ENCODE measurements around the gene HLA-DPB1.
"Not testable (repeated sequence)": the region's sequence is repeated elsewhere in the genome, so short reads cannot be mapped to it uniquely, and the experiment has no call there.

HLA-DPB1 gene

GRCh38 chr6:33072508-33073100 is 3.2 kb upstream of the HLA-DPB1 start:
- DNase-seq: no peak

DNA sequence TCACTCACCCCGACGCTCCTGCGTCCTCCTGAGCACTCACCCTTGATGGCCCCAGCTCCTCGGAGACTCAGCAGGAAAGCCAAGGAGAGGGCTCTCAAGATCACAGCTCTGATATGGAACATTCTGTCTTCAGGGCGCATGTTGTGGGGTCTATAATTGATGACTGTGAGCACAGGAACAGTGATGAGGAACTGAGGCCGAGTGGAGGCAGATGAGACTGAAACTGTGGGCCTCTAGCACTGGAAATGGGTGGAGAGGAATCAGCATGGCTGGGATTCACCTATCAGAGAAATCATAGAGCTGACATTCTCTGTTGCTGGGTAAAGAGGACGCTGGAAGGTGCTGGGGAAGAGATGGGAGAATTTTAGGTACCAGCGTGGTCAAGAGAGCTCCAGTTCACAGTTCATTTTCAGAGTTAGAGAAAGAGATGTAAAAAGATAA is 2.3 kb upstream of the HLA-DPB1 start, which contains the start of gene HLA-DPA1:
HLA-DPA1 (minus strand) TSS at position 219 of the 441 bp plus-strand sequence.
- no peak for DNase-seq

- no peak for DNase-seq
Observed at GRCh38 chr6:33075208-33075567, 602 bp upstream of the HLA-DPB1 start.

- DNase-seq: no peak
Observed at GRCh38 chr6:33076406-33076934, 680 bp downstream of the HLA-DPB1 start.

DNA sequence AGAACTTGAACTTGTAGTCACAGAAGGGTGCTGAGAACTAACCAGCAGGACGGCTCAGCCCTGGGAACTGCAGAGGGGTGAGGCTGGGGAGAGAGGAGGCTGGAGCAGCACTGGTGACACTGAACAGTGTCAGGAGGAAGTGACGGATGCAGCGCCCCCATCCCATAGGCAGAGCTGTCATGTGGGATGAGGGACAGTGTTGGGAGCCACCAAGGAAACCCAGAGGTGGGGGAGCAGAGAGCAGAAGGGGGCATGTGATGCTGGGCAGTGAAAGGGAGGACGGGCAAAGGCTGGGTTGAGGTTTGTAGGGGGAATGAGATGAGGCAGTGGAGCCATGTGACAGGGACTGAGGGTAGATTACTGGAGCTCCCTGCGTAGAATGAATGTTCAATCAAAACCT is 2.1 kb downstream of the HLA-DPB1 start:
- no peak for DNase-seq

DNA sequence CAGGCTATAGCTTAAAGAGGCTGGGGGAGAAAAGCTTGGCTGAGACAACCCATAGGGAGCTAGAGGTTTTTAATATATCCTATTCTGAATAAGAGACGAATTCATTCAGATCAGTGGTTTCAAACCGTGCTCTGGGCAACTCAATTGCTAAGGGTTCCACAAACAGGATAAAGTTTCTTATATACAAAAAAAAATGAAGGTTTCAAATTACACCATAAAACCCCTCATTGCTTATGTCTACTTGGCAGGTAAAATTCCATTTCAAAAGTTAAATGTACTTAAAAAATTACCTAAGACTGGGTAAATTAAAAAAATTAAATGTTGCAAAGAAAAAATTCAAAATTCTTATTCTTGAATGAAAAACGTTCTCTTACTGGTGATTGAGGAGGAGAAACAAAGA is 2.7 kb downstream of the HLA-DPB1 start:
- DNase-seq: no peak

GRCh38 chr6:33078919-33079521 is 3.2 kb downstream of the HLA-DPB1 start:
- DNase-seq: no peak

- DNase-seq: no peak
Observed at GRCh38 chr6:33079580-33079979, 3.8 kb downstream of the HLA-DPB1 start.

DNA sequence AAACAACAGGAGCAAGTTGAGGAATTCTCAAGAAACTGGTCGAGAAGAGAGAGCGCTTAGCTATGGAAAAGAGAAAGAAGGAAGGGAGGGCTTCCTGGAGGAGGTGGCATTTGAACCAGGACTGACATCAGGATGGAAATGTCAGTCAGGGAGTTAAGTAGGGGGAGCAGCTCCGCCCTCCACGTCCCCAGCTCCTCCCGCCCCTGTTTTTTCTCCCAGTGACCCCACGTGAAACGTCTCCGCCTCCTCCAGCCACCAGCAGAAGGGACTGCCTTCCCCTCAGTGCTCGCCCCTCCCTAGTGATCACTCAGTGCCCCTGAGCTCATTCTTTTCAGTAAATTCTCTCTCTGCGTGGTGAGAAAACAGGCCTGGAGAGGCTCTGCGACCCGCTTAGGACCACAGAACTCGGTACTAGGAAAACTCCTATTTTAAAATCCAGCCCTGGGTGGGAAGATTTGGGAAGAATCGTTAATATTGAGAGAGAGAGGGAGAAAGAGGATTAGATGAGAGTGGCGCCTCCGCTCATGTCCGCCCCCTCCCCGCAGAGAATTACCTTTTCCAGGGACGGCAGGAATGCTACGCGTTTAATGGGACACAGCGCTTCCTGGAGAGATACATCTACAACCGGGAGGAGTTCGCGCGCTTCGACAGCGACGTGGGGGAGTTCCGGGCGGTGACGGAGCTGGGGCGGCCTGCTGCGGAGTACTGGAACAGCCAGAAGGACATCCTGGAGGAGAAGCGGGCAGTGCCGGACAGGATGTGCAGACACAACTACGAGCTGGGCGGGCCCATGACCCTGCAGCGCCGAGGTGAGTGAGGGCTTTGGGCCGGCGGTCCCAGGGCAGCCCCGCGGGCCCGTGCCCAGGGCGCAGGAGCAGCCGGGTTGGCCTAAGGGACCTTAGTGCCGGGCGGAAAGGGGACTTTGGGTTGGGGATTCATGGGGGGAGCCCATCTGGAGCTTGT is 4.6 kb downstream of the HLA-DPB1 start:
- DNase-seq: no peak

GRCh38 chr6:33081098-33081824 is 5.5 kb downstream of the HLA-DPB1 start:
- DNase-seq: no peak

GRCh38 chr6:33082702-33083101 is 6.9 kb downstream of the HLA-DPB1 start:
- DNase-seq: no peak

- DNase-seq: no peak
Observed at GRCh38 chr6:33085627-33086026, 9.8 kb downstream of the HLA-DPB1 start.

GRCh38 chr6:33088258-33088930 is 12.6 kb downstream of the HLA-DPB1 start:
- DNase-seq: no peak

- no peak for DNase-seq
Observed at GRCh38 chr6:33088931-33089620, 13.3 kb downstream of the HLA-DPB1 start.

GRCh38 chr6:33091957-33092356 is 16.2 kb downstream of the HLA-DPB1 start:
- no peak for DNase-seq

DNA sequence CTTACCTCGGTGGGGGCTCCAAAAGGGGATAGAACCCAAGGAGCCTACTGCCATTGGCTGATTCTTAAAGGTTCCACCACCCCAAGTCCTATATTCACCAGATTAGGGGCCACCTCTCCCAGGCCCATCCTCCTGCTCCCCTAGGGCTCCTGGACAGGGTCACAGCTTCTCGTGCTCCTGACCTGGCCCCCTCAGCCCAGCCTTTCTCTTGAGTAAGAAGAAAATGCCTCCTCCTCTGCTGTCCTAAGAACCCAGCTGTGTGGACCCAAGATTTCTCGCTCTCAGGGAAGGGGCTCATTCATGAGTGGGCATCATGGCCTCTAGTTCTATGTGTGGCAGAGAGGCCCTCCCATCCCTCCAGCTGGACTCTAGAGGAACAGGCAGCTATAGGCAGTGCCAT is 16.6 kb downstream of the HLA-DPB1 start:
- no peak for DNase-seq

DNA sequence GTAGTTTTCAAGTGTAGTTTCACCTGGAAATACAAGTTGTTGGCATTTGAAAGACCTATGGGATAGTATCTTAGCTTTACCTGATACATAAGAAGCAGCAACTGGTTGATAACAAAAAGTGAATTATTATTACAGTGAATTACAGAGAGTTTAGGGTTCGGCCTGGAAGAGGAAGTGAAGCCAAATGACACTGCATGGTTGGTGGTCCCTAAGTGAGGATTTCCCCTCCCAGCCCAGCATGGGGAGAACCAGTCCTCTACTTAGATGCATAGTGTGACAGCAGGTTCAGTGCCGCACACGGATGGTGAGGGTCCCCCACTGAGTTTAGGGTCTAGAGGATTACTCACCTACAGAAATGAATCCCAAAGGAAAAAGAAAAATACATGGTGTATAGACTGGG is 18.1 kb downstream of the HLA-DPB1 start:
- no peak for DNase-seq

- DNase-seq: no peak
Observed at GRCh38 chr6:33095681-33096080, 19.9 kb downstream of the HLA-DPB1 start.

DNA sequence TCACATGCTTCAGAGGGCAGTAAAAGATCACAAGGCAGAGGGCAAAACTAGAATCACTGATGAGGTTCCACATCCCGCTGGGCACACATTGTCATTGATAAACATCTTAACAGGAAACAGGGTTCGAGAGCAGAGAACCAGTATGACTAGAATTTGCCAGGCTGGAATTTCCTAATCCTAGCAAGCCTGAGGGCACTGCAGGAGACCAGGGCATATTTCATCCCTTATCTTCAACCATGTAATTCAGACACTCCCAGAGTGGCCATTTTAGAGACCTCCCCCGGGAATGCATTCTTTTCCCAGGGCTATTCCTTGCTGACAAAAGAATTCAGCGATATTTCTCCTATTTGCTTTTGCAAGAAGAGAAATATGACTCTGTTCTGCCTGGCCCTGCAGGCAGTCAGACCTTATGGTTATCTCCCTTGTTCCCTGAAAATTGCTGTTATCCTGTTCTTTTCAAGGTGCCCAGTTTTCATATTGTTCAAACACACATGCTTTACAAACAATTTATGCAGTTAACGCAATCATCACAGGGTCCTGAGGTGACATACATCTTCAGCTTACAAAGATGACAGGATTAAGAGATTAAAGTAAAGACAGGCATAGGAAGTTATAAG is 25.4 kb downstream of the HLA-DPB1 start:
- not testable (repeated sequence) for DNase-seq

DNA sequence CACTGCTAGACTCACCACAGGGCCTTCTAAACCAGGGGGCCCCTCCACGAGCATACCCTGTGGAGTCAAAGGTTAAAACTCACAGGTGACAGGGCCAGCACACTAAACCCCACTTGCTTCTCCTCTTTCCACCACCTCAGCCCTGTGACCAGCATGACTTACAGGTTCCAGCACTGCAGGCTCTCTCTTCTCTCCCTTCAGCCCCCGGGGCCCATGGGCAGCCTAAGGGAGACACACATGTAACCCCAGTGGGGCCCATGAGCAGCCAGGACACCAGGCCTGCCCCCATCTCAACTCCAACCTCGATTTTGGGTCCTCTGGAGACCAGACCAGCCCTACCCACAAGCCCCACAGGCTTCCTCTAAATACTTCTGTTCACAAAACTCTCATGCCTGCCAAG is 28.0 kb downstream of the HLA-DPB1 start:
- no peak for DNase-seq

DNA sequence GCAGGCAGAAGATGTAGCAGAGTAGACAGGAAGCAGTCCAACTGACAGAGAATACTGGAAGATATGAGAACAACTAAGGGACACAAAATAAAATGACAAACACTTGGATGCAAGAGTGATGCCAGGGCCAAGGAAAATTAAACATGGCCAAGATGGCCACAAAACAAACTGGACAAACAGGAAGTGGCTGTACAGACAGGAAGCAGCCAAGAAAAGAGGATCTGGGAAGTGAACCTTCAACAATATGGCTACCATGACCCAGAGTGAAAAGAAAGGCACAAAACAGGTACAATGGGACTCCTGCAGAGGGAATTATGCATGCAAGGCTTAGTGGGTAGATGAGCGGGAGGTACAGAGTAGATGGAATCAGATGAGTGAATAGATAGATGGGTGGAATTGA is 29.1 kb downstream of the HLA-DPB1 start:
- DNase-seq: no peak

Measured in cortex of kidney (tissue), 1 donor.